PC-9 (cell line): Measurements from ENCODE around the gene SYCP2.

Source experiments
- CTCF ChIP-seq: fragments of 200-600 bp; sonication (generic); conservative IDR thresholded peaks from 2 replicates; pipeline ENCODE4 v1.6.1; 2017; ENCODE audit warnings: mixed run types, antibody characterized with exemption, mild to moderate bottlenecking, moderate library complexity
- EZH2 ChIP-seq: fragments of 200-600 bp; sonication (generic); IDR thresholded peaks from 2 replicates; pipeline ENCODE4 v1.8.0; 2017; ENCODE audit warnings: antibody characterized with exemption, low read depth

DNA sequence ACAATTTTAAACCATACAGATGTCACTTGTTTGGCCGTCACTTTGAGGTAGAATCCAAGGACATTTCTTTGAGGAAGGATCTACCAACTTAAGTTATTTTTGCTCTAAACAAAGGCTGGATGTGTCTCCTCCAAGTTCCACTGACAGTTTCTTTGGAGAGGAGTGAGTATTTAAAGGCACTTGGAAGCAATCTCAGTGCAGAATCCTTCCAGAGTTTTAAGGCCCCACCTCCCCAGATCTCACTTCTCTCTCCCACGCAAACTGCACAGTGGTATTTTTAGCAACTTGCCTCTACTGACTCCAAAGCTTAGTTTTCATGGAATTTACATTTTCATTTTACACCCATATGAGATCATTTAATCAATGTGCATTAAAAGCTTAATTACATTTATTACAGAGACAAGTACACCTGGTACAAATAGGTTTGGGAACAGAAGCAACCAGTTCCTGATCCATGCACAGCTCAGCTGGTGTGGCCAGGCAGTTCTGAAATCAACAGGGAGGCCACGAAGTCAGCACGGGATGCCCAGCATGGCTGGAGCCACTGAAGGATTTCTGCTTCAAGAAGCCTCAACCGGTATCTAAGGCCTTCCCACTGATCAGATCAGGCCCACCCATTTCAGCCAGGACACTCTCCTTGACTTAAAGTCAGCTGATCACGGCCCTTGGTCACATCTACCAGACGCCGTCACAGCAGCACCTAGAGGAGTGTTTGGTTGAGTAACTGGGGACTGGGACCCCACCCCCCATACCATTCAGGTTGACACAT is 109.8 kb downstream of the SYCP2 start:
- TF ChIP-seq CTCF (no peak), EZH2 (no peak)
